PC-9 (cell line): ENCODE data around the gene TRAPPC3L. TPM values are rescaled to one million over a fixed set of nuclear protein-coding genes. Genes with fewer than 3 reads are reported as not detected.
"Not testable (repeated sequence)": the region's sequence is repeated elsewhere in the genome, so short reads cannot be mapped to it uniquely, and the experiment has no call there.

Source experiments
- BruUV-seq: library from RNA; stranded (reverse); fragments of 400-500 nt; replicated peaks from 2 replicates; lab custom pipeline; 2021; lab: Mats Ljungman, UMichigan
- CTCF ChIA-PET: fragments of 300-600 bp; sonication (Branson Sonifier 250); formaldehyde crosslinking; loops from one replicate; lab custom pipeline; 2022; ENCODE audit warnings: antibody characterized with exemption; lab: Charles Lee
- POLR2A ChIA-PET: fragments of 300-600 bp; sonication (Branson Sonifier 250); formaldehyde crosslinking; loops from one replicate; lab custom pipeline; 2022; ENCODE audit warnings: antibody characterized with exemption; ENCODE audit not compliant: unreplicated experiment; lab: Charles Lee
- DNase-seq, 2 experiments: peaks; one replicate each; pipeline versions ENCODE4 v3.0.0 to v3.0.0-alpha.2; 2015 to 2022; ENCODE audit warnings: mixed read lengths in 1 of 2
- H2AFZ ChIP-seq: fragments of 200-600 bp; sonication (generic); 2 replicates; pipeline ENCODE4 v1.8.1; 2017; ENCODE audit warnings: antibody characterized with exemption
- H3F3A ChIP-seq: fragments of 200-600 bp; sonication (generic); 2 replicates; pipeline ENCODE4 v1.8.1; 2017; ENCODE audit warnings: antibody characterized with exemption, mild to moderate bottlenecking, low read depth; ENCODE audit not compliant: insufficient read depth
- H3K27ac ChIP-seq: fragments of 200-600 bp; sonication (generic); 2 replicates; pipeline ENCODE4 v1.6.1; 2016; ENCODE audit warnings: mixed run types
- H3K27me3 ChIP-seq: fragments of 200-600 bp; sonication (generic); 2 replicates; pipeline ENCODE4 v1.6.1; 2016; ENCODE audit warnings: low read depth, mixed run types; ENCODE audit not compliant: insufficient read depth
- H3K36me3 ChIP-seq: fragments of 200-600 bp; sonication (generic); 2 replicates; pipeline ENCODE4 v1.6.1; 2016; ENCODE audit warnings: low read depth, mixed run types
- H3K4me1 ChIP-seq: fragments of 200-600 bp; sonication (generic); replicated peaks from 2 replicates; pipeline ENCODE4 v1.6.1; 2016; ENCODE audit warnings: mixed run types; ENCODE audit not compliant: insufficient read depth
- H3K4me2 ChIP-seq: fragments of 200-600 bp; sonication (generic); 2 replicates; pipeline ENCODE4 v1.6.1; 2017; ENCODE audit warnings: mixed run types
- H3K4me3 ChIP-seq: fragments of 200-600 bp; sonication (generic); 2 replicates; pipeline ENCODE4 v1.6.1; 2016; ENCODE audit warnings: mixed run types
- H3K79me2 ChIP-seq: fragments of 200-600 bp; sonication (generic); 2 replicates; pipeline ENCODE4 v1.6.1; 2017; ENCODE audit warnings: low read depth, mixed run types
- H3K9me2 ChIP-seq: fragments of 200-600 bp; sonication (generic); 2 replicates; pipeline ENCODE4 v1.8.1; 2017; ENCODE audit warnings: mild to moderate bottlenecking; ENCODE audit not compliant: insufficient read depth
- H3K9me3 ChIP-seq: fragments of 200-600 bp; sonication (generic); 2 replicates; pipeline ENCODE4 v1.8.1; 2016; ENCODE audit warnings: low read depth; ENCODE audit not compliant: insufficient read depth
- H4K20me1 ChIP-seq: fragments of 200-600 bp; sonication (generic); 2 replicates; pipeline ENCODE4 v1.8.1; 2017; ENCODE audit not compliant: insufficient read depth
- EZH2 ChIP-seq: fragments of 200-600 bp; sonication (generic); IDR thresholded peaks from 2 replicates; pipeline ENCODE4 v1.8.0; 2017; ENCODE audit warnings: antibody characterized with exemption, low read depth
- intact Hi-C: fragments of 100-400 bp; cut with micrococcal nuclease; formaldehyde crosslinking; loops from one replicate; pipeline ENCODE4 v1.10.0; 2022; ENCODE audit not compliant: unreplicated experiment
- total RNA-seq: library from RNA; stranded (reverse); gene quantifications from 2 replicates; pipeline ENCODE4 v1.2.3, GENCODE V29; 2021
- TF ChIP-seq, protein P1 (sequence below): fragments of 200-600 bp; sonication (generic); conservative IDR thresholded peaks from 2 replicates; pipeline ENCODE4 v1.6.1; 2017; ENCODE audit warnings: mixed run types, antibody characterized with exemption, mild to moderate bottlenecking, moderate library complexity

Gene TRAPPC3L
- total RNA-seq, 1 experiment from 2014 or later: not detected

DNA sequence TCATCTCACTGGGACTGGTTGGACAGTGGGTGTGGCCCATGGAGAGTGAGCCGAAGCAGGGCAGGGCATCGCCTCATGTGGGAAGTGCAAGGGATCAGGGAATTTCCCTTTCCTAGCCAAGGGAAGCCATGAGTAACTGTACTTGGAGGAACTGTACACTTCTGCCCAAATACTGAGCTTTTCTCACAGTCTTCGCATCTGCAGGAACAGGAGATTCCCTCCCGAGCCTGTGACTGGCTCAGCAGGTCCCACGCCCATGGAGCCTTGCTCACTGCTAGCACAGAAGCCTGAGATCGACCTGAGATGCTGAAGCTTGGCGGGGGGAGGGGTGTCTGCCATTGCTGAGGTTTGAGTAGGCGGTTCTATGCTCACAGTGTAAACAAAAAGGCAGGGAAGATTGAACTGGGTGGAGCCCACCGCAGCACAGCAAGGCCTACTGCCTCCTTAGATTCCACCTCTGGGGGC lies 44.5 kb downstream of the TRAPPC3L start:
- H2AFZ ChIP-seq: no peak overlapping the region
- H3K27ac ChIP-seq: no peak overlapping the region
- BruUV-seq: no TSS peak
- H3K4me2 ChIP-seq: peak overlapping the region; percentile 37
- DNase-seq: peak; percentile 41 to 62
- no peaks in the 10 kb centered on the region for H3K36me3 ChIP-seq
- 0 out of 2 replicates have a peak, but pooled peaks cover 8% of the 10 kb centered on the region for H3K4me1 ChIP-seq
- no peaks in the 10 kb centered on the region for H3K9me2 ChIP-seq
- ChIA-PET CTCF (no interaction called here), POLR2A (interaction anchor here (0.6 kb wide), 2 partner anchors 73 to 231 kb away, joined by 4 to 5 read pairs; no protein-coding TSS in a partner anchor)
- no peak overlapping the region for H3K4me3 ChIP-seq
- intact Hi-C loops: no loop called here
- no peaks in the 10 kb centered on the region for H4K20me1 ChIP-seq
- H3F3A ChIP-seq: no peaks in the 10 kb centered on the region
- 0 out of 2 replicates have a peak, but pooled peaks cover 9% of the 10 kb centered on the region for H3K27me3 ChIP-seq
- H3K9me3 ChIP-seq: no peaks in the 10 kb centered on the region
- H3K79me2 ChIP-seq: no peaks in the 10 kb centered on the region
- no peak for TF ChIP-seq EZH2
- TF ChIP-seq, protein P1, sequence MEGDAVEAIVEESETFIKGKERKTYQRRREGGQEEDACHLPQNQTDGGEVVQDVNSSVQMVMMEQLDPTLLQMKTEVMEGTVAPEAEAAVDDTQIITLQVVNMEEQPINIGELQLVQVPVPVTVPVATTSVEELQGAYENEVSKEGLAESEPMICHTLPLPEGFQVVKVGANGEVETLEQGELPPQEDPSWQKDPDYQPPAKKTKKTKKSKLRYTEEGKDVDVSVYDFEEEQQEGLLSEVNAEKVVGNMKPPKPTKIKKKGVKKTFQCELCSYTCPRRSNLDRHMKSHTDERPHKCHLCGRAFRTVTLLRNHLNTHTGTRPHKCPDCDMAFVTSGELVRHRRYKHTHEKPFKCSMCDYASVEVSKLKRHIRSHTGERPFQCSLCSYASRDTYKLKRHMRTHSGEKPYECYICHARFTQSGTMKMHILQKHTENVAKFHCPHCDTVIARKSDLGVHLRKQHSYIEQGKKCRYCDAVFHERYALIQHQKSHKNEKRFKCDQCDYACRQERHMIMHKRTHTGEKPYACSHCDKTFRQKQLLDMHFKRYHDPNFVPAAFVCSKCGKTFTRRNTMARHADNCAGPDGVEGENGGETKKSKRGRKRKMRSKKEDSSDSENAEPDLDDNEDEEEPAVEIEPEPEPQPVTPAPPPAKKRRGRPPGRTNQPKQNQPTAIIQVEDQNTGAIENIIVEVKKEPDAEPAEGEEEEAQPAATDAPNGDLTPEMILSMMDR: no peak

DNA sequence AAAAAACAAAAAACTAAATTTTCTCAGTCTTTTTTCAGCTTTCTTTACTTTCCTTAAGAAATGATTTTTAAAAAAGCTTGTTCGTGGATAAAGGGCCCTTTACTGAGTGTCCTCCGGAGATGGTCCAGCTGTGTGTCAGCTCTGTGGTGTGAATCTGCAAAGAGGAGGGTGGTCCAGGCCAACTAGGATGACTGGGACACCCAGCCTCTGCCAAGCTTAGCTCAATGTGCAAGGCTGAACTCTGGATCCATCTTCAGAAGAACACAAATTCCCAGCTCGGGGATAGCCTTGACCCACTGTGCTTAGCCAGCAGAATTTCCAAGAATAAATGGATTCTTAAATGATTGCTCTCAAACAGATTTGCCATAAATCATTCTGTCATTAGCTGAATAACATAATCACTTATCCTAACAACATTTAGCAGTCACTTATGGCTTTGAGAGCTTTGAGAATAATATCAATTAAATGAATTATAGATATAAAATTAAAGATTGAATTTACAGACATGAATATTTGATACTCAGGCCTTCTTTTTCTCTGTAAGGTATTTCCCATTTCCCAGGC lies 48.3 kb downstream of the TRAPPC3L start:
- POLR2A ChIA-PET: interaction anchor here (0.7 kb wide), 1 partner anchor 183 kb away, joined by 7 read pairs; no protein-coding TSS in a partner anchor
- no peaks in the 10 kb centered on the region for H3K79me2 ChIP-seq
- no peaks in the 10 kb centered on the region for H3K36me3 ChIP-seq
- BruUV-seq: no TSS peak
- TF ChIP-seq EZH2: no peak
- TF ChIP-seq, protein P1: no peak
- H2AFZ ChIP-seq: no peak overlapping the region
- no peak for DNase-seq
- H3K9me2 ChIP-seq: no peaks in the 10 kb centered on the region
- H3K4me2 ChIP-seq: no peak overlapping the region
- intact Hi-C loops: no loop called here
- no peaks in the 10 kb centered on the region for H3K9me3 ChIP-seq
- 0 out of 2 replicates have a peak, but pooled peaks cover 8% of the 10 kb centered on the region for H3K4me1 ChIP-seq
- H3K27ac ChIP-seq: no peak overlapping the region
- H3F3A ChIP-seq: no peaks in the 10 kb centered on the region
- H3K4me3 ChIP-seq: no peak overlapping the region
- H4K20me1 ChIP-seq: no peaks in the 10 kb centered on the region
- CTCF ChIA-PET: no interaction called here
- no peaks in the 10 kb centered on the region for H3K27me3 ChIP-seq

DNA sequence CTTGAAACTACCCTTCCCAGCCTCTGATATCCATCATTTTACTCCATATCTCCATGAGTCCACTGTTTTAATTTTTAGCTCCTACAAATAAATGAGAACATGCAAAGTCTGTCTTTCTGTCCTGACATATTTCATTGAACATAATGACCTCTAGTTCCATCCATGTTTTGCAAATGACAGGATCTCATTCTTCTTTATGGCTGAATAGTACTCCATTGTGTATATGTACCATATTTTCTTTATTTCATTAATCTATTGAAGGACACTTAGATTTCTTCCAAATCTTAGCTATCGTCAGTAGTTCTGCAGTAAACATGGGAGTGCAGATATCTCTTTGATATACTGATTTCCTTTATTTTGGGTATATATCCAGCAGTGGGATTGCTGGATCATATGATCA lies 50.3 kb downstream of the TRAPPC3L start:
- H3K27ac ChIP-seq, H3K4me2 ChIP-seq, H3K4me1 ChIP-seq, H2AFZ ChIP-seq, POLR2A ChIA-PET, H3F3A ChIP-seq, H3K9me2 ChIP-seq, H3K36me3 ChIP-seq, H3K27me3 ChIP-seq, CTCF ChIA-PET, DNase-seq, H4K20me1 ChIP-seq, intact Hi-C loops, H3K9me3 ChIP-seq, H3K79me2 ChIP-seq, BruUV-seq, H3K4me3 ChIP-seq: not testable (repeated sequence)
